Stimulated activated CD4-positive, alpha-beta T cell treated with anti-CD3 and anti-CD28 coated beads, Interleukin-4, amount 100 ng/mL, for 4 hours (primary cell): ENCODE results near the gene RAB24.

ENCODE experiments used
- DNase-seq, 2 experiments: peaks; one replicate each; pipeline ENCODE4 v3.0.0-alpha.2; 2020

RAB24 gene

GRCh38 chr5:177332896-177333260 is 29.4 kb upstream of the RAB24 start:
- DNase-seq = no peak

GRCh38 chr5:177332031-177332895 is 28.7 kb upstream of the RAB24 start:
- no peak for DNase-seq

GRCh38 chr5:177330991-177331842 is 27.7 kb upstream of the RAB24 start:
- DNase-seq = no peak

- DNase-seq = no peak
Measured at GRCh38 chr5:177329883-177330282, 26.4 kb upstream of the RAB24 start.

- DNase-seq = no peak
Measured at GRCh38 chr5:177328545-177329231, 25.2 kb upstream of the RAB24 start.

GRCh38 chr5:177327539-177328522 is 24.3 kb upstream of the RAB24 start:
- no peak for DNase-seq

GRCh38 chr5:177325868-177326381 is 22.4 kb upstream of the RAB24 start:
- DNase-seq = no peak

- DNase-seq = no peak
Measured at GRCh38 chr5:177320879-177321278, 17.4 kb upstream of the RAB24 start.

GRCh38 chr5:177319913-177320588 is 16.5 kb upstream of the RAB24 start:
- no peak for DNase-seq

GRCh38 chr5:177317959-177318377 is 14.4 kb upstream of the RAB24 start:
- DNase-seq = peak; percentile 66 to 72

- DNase-seq = no peak
Measured at GRCh38 chr5:177316005-177316404, 12.5 kb upstream of the RAB24 start.

- no peak for DNase-seq
Measured at GRCh38 chr5:177315411-177315810, 11.9 kb upstream of the RAB24 start.

- no peak for DNase-seq
Measured at GRCh38 chr5:177314376-177315342, 11.1 kb upstream of the RAB24 start.

GRCh38 chr5:177313561-177314259 is 10.2 kb upstream of the RAB24 start:
- no peak for DNase-seq

GRCh38 chr5:177312649-177313181 is 9.2 kb upstream of the RAB24 start:
- DNase-seq = no peak

GRCh38 chr5:177311723-177312648 is 8.5 kb upstream of the RAB24 start, which contains the start of gene MXD3:
Gene MXD3 (minus strand): TSS chr5:177311898. CDS start chr5:177311830, 68 bp downstream.
- peak; percentile 93 to 95 for DNase-seq

GRCh38 chr5:177311392-177311722 is 7.8 kb upstream of the RAB24 start:
- DNase-seq = no peak
